Spleen (tissue), 11 donors: ENCODE measurements around the gene DUSP22. TPM values are rescaled to one million over a fixed set of nuclear protein-coding genes. Genes with fewer than 3 reads are reported as not detected.
"Not testable (repeated sequence)": the region's sequence is repeated elsewhere in the genome, so short reads cannot be mapped to it uniquely, and the experiment has no call there.

Experiments
- DNase-seq: peaks from one replicate; pipeline ENCODE4 v3.0.0-alpha.2; 2020
- H3K27ac ChIP-seq, 8 donors: fragments of 200-600 bp; sonication (generic) in 7 of 8; 1 replicate in 4 of 8; 2 replicates in 4 of 8; pipeline versions ENCODE4 v1.5.0 to v1.8.0; 2016 to 2021; ENCODE audit warnings: inconsistent platforms in 4 of 8, mild to moderate bottlenecking in 4 of 8, moderate library complexity in 1 of 8
- H3K27me3 ChIP-seq, 7 donors: fragments of 200-600 bp; sonication (generic) in 6 of 7; replicated peaks in 1 of 7; 1 replicate in 4 of 7; 2 replicates in 3 of 7; pipeline versions ENCODE4 v1.5.0 to v1.8.0; 2016 to 2021; ENCODE audit warnings: inconsistent platforms in 3 of 7, mild to moderate bottlenecking in 1 of 7
- H3K36me3 ChIP-seq, 6 donors: fragments of 200-600 bp; sonication (generic) in 5 of 6; 1 replicate in 4 of 6; 2 replicates in 2 of 6; pipeline versions ENCODE4 v1.5.0 to v1.8.0; 2016 to 2021; ENCODE audit warnings: inconsistent platforms in 2 of 6
- H3K4me1 ChIP-seq, 6 donors: fragments of 200-600 bp; sonication (generic) in 5 of 6; 1 replicate in 3 of 6; 2 replicates in 3 of 6; pipeline versions ENCODE4 v1.5.0 to v1.8.0; 2016 to 2021; ENCODE audit warnings: inconsistent platforms in 3 of 6
- H3K4me3 ChIP-seq, 8 donors: fragments of 200-600 bp; sonication (generic) in 7 of 8; 1 replicate in 4 of 8; 2 replicates in 4 of 8; pipeline versions ENCODE4 v1.5.0 to v1.8.0; 2016 to 2021; ENCODE audit warnings: inconsistent platforms in 4 of 8, mild to moderate bottlenecking in 4 of 8, moderate library complexity in 2 of 8
- H3K9me3 ChIP-seq, 8 donors: fragments of 200-600 bp; sonication (generic) in 7 of 8; 1 replicate in 4 of 8; 2 replicates in 4 of 8; pipeline versions ENCODE4 v1.5.0 to v1.8.0; 2016 to 2021; ENCODE audit warnings: inconsistent platforms in 4 of 8
- POLR2A ChIP-seq, 3 donors: fragments of 450-650 bp; IDR thresholded peaks; one replicate each; pipeline ENCODE4 v1.5.1; 2017; ENCODE audit warnings: antibody characterized with exemption in 3 of 3, mild to moderate bottlenecking in 1 of 3
- POLR2AphosphoS5 ChIP-seq, 3 donors: sonication (generic); formaldehyde crosslinking; IDR thresholded peaks; one replicate each; pipeline ENCODE4 v1.5.1; 2017; ENCODE audit warnings: antibody characterized with exemption in 3 of 3
- WGBS, 5 donors: extraction: QIAGEN DNeasy Blood & Tissue Kit in 3 of 5; methylation state at CpG; one replicate each; pipeline versions ENCODE4 v1.1.5 to v1.1.7; 2013 to 2018; 5-methylcytosine and 5-hydroxymethylcytosine counted together
- intact Hi-C: fragments of 100-400 bp; cut with DNase I; formaldehyde crosslinking; loops from one replicate; pipeline ENCODE4 v1.15.0; 2023; ENCODE audit warnings: low total_unique reads
- polyA plus RNA-seq, 3 donors: library from polyadenylated mRNA; stranded (reverse); fragments of 200-250 nt; gene quantifications; one replicate each; pipeline ENCODE4 v1.2.1, GENCODE V29; 2013
- total RNA-seq, 7 donors: library from RNA; depleted of rRNA in 3 of 7; stranded (reverse); fragments of >200 nt in 3 of 7; fragmentation: NEBNext Ultra II Directional in 4 of 7; extraction: Animal tissue kit (Norgen Biotek cat#: 25700) in 4 of 7; gene quantifications; one replicate each; pipeline versions ENCODE4 v1.1.0 to v1.2.1, GENCODE V29; 2016 to 2021
- TF ChIP-seq, protein P1 (sequence below), 11 experiments: fragments of 200-600 bp in 7 of 11; fragments of 450-650 bp in 4 of 11; sonication (generic) in 4 of 11; IDR thresholded peaks in 8 of 11; conservative IDR thresholded peaks in 3 of 11; 1 replicate in 7 of 11; 2 replicates in 4 of 11; pipeline versions ENCODE4 v1.4.0 to v1.8.0; 2016 to 2021; ENCODE audit warnings: antibody characterized with exemption in 11 of 11, inconsistent platforms in 4 of 11, mild to moderate bottlenecking in 1 of 11
- donor health status: healthy with polysubstance abuse.
- donor health status: DM: no; HTN: no; CAD: no; lungs with moderate emphysema.
- donor health status: DM: no; HTN: no; CAD: no.
- donor health status: Bipolar disorder and iron deficiency.
- donor health status: healthy.
- donor health status: DM: no; HTN: no; CAD: no.
- donor health status: DM: yes; HTN: yes; CAD: no.

Gene DUSP22
- total and polyA plus RNA-seq, 10 donors: 41.2 to 120 (median 69.4) TPM

GRCh38 chr6:369559-370431 is 77.5 kb downstream of the DUSP22 start:
- H3K4me1 ChIP-seq: peaks cover 0 to 11% (median 8%) of the 10 kb centered on the region in 6 donors
- no peak overlapping the region for H3K27ac ChIP-seq
- TF ChIP-seq POLR2AphosphoS5 (IDR thresholded peaks at IDR 0.05) (no peak), POLR2A (IDR thresholded peaks at IDR 0.05) (no peak)
- TF ChIP-seq, protein P1, sequence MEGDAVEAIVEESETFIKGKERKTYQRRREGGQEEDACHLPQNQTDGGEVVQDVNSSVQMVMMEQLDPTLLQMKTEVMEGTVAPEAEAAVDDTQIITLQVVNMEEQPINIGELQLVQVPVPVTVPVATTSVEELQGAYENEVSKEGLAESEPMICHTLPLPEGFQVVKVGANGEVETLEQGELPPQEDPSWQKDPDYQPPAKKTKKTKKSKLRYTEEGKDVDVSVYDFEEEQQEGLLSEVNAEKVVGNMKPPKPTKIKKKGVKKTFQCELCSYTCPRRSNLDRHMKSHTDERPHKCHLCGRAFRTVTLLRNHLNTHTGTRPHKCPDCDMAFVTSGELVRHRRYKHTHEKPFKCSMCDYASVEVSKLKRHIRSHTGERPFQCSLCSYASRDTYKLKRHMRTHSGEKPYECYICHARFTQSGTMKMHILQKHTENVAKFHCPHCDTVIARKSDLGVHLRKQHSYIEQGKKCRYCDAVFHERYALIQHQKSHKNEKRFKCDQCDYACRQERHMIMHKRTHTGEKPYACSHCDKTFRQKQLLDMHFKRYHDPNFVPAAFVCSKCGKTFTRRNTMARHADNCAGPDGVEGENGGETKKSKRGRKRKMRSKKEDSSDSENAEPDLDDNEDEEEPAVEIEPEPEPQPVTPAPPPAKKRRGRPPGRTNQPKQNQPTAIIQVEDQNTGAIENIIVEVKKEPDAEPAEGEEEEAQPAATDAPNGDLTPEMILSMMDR (IDR thresholded peaks at IDR 0.05 in 8 of 11, conservative IDR thresholded peaks at IDR 0.05 in 3 of 11): no peak
- intact Hi-C loops: no loop called here
- peaks cover 0 to 4% (median 0%) of the 10 kb centered on the region in 8 donors for H3K9me3 ChIP-seq
- DNase-seq: peak; percentile 69
- H3K4me3 ChIP-seq: no peak overlapping the region
- 78 to 91% (median 86%) methylated on average over 13 of the region's 13 CpGs for WGBS, 5 donors
- no peaks in the 10 kb centered on the region for H3K36me3 ChIP-seq
- H3K27me3 ChIP-seq: peaks cover 0 to 43% (median 14%) of the 10 kb centered on the region in 7 donors

- Histone ChIP-seq H3K9me3 (peaks cover 0 to 4% (median 0%) of the 10 kb centered on the region in 8 donors), H3K4me1 (peaks cover 0 to 11% (median 8%) of the 10 kb centered on the region in 6 donors), H3K27ac (no peak overlapping the region), H3K27me3 (peaks cover 0 to 43% (median 14%) of the 10 kb centered on the region in 7 donors), H3K4me3 (no peak overlapping the region), H3K36me3 (no peaks in the 10 kb centered on the region)
- peak; percentile 69 for DNase-seq
- intact Hi-C loops: no loop called here
- WGBS, 5 donors: 76 to 90% (median 79%) methylated on average over 6 of the region's 6 CpGs
- TF ChIP-seq POLR2AphosphoS5 (IDR thresholded peaks at IDR 0.05) (no peak), POLR2A (IDR thresholded peaks at IDR 0.05) (no peak)
- TF ChIP-seq, protein P1 (IDR thresholded peaks at IDR 0.05 in 8 of 11, conservative IDR thresholded peaks at IDR 0.05 in 3 of 11): no peak
Measured at GRCh38 chr6:370555-370954, 78.3 kb downstream of the DUSP22 start.

GRCh38 chr6:371851-372250 is 79.6 kb downstream of the DUSP22 start:
- H3K9me3 ChIP-seq, H3K27ac ChIP-seq, intact Hi-C loops, H3K36me3 ChIP-seq, H3K4me3 ChIP-seq: not testable (repeated sequence)
- 79 to 95% (median 87%) methylated on average over 2 of the region's 2 CpGs for WGBS, 5 donors
- DNase-seq: peak; percentile 79
- H3K4me1 ChIP-seq: peaks cover 0 to 14% (median 8%) of the 10 kb centered on the region in 6 donors
- peaks cover 0 to 43% (median 14%) of the 10 kb centered on the region in 7 donors for H3K27me3 ChIP-seq

- peak; percentile 83 for DNase-seq
- Histone ChIP-seq H3K27me3 (peaks cover 0 to 43% (median 14%) of the 10 kb centered on the region in 7 donors), H3K4me1 (peaks cover 0 to 20% (median 9%) of the 10 kb centered on the region in 6 donors), H3K36me3 (no peaks in the 10 kb centered on the region), H3K9me3 (peaks cover 0 to 4% (median 0%) of the 10 kb centered on the region in 8 donors), H3K27ac (no peak overlapping the region), H3K4me3 (peak overlapping the region in 1 of 8 donors; percentile 36)
- 45 to 58% (median 52%) methylated on average over 16 of the region's 16 CpGs for WGBS, 5 donors
- intact Hi-C loops: no loop called here
- TF ChIP-seq, protein P1 (IDR thresholded peaks at IDR 0.05 in 8 of 11, conservative IDR thresholded peaks at IDR 0.05 in 3 of 11): no peak
- TF ChIP-seq POLR2AphosphoS5 (IDR thresholded peaks at IDR 0.05): peak in 2 of 3 donors; percentile 45 to 51
- TF ChIP-seq POLR2A (IDR thresholded peaks at IDR 0.05): no peak
Measured at GRCh38 chr6:372336-372911, 80.1 kb downstream of the DUSP22 start.
